GM18873 (cell line): ENCODE measurements around the gene WNT6.
"Not testable (repeated sequence)": the region's sequence is repeated elsewhere in the genome, so short reads cannot be mapped to it uniquely, and the experiment has no call there.

Experiments used
- ATAC-seq: cut with Tn5 transposase; IDR thresholded peaks from one replicate; pipeline ENCODE4 v1.9.1; 2021; ENCODE audit warnings: mild to moderate bottlenecking, moderate library complexity, moderate number of reproducible peaks; ENCODE audit not compliant: unreplicated experiment, low FRiP score

WNT6 gene

DNA sequence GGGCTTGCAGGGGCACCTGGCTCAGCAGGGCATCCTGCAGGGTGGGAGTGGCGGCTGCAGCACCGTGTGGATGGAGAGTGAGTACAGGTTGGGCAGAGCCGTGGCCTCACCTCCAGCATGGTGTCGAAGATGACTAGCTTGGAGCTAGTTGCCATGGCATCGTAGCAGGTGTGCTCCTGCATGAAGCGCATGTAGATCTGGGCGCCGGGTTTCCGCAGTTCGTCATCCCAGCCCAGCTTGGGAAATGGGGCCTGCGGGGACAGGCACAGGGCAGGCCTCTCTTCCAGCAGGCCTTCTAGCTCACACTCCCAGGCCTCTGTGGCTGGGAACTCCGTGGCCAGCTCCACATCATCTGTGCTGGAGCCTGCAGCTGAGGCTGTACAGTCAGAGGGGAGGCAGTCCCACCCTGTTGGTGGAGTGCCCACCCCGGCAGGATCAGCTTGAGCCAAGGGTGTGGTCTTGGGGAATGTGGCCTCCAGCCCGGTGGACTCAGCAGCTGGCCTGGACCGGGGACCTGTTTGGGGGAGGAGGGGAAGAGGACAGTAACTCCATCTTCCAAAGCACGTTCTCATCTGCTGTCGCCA, 29.6 kb upstream of the WNT6 start:
- ATAC-seq: no peak

DNA sequence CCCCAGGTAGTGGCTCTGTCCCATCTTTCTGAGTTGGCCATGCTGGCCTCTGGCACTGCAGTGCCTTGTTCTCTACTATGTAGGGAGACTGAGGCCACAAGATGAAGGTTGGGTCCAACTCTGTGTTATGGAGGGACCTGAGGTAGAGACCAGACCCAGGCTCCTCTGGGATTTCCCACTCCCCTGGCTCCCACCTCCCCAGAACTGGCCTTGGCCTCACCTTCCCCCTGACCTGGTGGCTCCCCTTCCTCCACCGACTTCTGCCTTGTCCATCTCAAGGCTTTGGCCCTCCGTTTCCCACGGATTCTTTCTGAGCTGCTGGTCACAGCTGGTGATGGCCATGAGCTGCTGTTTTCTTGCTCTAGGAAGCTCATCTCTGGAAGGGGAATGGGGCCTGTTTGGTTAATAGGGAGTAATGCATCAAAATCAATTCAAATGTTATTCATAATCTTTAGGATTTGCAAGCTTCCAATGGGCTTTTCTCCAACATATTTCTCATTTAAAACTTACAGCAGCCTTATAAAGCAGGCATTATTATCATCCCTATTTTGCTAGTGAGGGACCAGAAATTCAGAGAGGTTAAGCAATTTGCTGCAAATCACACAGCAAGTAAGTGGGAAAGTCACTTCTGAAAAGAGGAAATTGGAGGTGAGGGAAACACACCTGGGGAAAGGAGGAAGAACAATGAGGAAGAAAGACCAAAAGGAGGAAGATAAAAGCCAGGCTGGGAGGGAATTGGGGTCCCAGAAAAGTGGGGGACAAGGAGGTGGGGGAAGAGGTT, 28.9 kb upstream of the WNT6 start:
- no peak for ATAC-seq

DNA sequence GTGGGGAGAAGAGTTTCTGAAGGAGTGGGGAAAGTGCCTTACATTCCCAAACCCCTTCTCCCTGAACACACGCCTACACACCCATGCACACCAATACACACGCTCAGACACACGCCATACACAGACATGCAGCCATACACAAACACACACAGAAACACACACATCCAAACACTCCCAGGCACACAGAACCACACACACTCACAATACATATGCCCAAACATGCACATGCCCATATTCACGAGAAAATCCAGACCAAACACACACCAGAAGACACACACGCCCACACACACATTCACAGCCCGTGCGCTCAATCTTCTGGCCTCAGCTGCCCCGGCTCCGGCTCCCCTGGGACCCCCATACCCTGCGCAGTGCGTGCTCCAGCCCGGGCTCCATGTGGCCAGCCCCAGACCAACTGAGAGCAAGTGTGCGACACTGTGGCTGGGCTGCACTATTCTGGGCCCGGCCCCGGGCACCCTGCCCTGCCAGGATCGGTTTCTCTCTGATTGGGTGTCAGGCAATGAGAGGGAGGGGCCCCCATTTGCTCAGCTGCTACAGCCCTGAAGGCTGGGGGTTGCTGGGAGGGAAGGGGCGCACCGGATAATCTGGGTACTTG, 28.1 kb upstream of the WNT6 start, which contains the start of gene PRKAG3:
PRKAG3 (minus strand) TSS at position 426 of the 613 bp plus-strand sequence.
- ATAC-seq: no peak

DNA sequence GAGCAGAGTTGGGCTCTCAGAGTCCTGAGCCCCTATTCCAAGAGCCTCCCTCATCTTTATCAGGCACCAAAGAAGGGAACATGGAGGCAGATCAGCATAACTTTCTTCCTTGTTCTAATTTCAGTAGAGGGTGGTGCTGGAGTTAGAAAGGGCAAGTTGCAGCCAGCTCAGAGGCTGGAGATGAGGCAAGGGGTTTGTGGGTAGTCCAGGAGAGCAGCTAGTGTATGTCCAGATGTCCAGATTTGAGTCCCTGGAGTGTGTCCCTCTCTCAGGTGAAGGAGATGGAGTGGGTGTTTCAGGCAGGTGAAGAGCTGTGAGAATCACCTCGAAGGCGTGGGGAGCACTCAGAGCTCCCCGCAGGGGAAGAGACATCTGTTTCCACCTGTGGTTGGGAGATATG, 27.5 kb upstream of the WNT6 start:
- no peak for ATAC-seq

DNA sequence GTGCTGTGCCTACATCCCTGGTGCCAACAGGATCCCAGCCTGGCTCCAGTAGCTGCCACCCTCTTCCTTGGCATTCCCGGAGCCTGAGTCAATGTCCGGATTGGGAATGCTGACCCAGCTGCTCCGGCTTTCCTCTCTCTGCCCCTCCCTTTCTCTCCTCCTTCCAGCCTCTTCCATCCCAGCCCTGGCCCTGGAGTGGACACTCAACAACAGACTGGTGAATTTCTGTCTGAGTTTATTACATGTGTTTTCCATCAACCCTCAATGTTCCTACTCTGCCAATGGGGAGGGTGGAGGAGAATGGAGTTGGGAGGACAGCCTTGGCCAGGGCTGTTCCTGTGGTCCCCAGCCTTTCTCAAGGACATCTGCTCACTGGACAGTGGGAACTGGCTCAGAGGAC, 27.1 kb upstream of the WNT6 start:
- ATAC-seq: no peak

DNA sequence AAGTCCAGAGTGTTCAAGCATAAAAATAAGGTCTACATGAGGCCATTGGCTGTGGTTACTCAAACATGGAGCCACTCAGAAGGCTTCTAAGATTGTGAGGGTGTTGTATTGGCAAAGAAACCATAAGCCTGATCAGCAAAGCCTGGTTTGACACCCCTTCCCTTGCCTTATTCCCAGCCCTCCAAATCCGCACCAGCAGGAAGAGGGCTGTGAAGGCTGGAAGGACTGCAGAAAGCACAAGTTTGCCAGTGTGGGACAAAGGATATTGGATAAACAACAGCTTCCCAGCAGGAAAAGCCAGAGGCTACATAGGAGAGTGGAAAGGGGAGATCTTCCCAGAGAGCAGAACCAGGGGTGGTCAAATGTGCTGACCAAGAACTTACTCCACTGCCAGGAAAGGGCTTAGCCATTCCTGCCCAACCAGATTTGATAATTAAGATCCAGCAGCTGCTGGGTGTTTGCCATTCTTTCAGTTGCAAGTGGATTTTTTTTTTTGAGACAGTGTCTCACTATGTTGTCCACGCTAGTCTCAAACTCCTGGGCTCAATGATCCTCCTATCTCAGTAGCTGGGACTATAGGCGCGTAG, 26.5 kb upstream of the WNT6 start:
- no peak for ATAC-seq

DNA sequence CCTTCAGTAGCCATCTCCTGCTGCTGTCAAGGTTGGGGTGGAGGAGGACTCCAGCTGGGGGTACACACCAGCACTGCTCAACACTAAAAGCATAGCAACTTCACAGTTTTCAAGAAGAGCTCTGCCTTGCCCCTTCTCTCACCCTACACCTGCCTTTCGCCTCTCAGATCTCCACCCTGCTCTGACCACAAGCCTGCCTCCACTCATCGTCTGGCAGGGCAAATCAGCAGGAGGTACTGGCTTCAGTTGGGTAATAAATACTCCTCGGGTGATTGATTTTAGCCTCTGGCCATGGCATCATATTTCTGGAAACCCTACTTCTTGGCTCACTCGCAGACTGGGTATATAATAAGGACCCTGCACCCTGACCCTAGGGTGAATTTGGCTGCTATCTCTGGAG, 24.9 kb upstream of the WNT6 start:
- ATAC-seq: no peak

DNA sequence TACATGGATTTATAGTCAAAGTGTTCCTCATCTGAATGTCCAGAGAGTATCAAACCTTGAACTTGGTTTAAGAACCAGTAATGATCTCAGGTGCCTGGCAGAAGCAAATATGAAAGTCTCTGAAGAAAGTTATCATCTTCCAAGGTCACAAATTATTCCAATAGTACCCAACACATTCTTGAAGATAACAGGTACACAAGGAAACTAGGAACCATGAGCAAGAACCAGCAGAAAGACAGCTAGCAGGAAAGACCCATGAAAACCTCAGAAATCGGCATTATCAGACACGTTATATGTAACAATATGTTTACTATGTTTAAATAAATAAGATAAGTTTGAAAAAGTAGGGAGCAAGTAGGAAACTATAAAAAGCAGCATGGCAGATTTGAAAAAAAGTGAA, 22.1 kb upstream of the WNT6 start:
- no peak for ATAC-seq

DNA sequence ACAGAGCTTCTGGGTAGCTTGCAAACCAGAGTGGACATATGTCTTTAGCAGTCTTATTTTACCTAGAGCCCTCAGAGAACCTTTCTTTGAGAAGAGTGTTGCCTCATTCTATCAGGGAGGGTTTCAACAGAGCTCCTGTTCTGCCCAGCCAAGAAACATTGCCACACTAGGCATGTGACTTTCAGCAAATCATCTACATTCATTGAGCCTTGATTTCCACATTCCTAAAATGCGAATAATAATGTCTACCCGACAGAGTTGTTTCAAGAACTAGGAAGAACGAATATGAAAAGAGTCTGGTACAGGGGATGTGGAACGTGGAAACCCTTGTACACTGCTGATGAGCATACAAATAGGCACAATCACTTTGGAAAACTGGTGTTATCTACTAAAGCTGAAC, 20.2 kb upstream of the WNT6 start:
- ATAC-seq: no peak

DNA sequence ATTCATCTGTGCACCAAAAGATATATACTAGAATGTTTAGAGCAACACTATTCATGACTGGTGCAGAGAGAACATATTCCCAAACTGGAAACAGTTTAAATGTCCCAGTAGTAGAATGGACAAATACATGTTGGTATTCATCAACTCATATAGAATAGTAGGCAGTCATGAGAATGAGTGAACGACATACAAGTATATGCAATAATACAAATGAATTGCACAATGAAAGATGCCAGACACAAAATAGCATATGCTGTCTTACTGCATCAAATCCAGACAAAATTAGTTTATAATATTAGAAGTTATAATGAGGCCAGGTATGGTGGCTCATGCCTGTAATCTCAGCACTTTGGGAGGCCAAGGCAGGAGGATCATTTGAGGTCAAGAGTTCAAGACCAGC, 19.7 kb upstream of the WNT6 start:
- ATAC-seq: no peak

DNA sequence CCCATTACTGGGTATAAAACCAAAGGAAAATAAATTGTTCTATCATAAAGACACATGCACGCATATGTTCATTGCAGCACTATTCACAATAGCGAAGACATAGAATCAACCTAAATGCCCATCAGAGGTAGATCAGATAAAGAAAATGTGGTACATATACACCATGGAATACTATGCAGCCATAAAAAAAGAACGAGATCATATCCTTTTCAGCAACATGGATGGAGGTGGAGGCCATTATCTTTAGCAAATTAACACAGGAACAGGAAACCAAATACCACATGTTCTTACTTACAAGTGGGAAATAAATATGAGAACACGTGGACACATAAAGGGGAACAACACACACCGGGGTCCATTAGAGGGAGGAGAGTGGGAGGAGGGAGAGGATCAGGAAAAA, 15.3 kb upstream of the WNT6 start:
- not testable (repeated sequence) for ATAC-seq

DNA sequence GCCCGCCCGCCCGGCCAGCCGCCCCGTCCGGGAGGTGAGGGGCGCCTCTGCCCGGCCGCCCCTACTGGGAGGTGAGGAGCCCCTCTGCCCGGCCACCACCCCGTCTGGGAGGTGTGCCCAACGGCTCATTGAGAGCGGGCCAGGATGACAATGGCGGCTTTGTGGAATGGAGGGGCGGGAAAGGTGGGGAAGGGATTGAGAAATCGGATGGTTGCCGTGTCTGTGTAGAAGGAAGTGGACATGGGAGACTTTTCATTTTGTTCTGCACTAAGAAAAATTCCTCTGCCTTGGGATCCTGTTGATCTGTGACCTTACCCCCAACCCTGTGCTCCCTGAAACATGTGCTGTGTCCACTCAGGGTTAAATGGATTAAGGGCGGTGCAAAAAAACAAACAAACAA, 12.6 kb upstream of the WNT6 start:
- not testable (repeated sequence) for ATAC-seq

DNA sequence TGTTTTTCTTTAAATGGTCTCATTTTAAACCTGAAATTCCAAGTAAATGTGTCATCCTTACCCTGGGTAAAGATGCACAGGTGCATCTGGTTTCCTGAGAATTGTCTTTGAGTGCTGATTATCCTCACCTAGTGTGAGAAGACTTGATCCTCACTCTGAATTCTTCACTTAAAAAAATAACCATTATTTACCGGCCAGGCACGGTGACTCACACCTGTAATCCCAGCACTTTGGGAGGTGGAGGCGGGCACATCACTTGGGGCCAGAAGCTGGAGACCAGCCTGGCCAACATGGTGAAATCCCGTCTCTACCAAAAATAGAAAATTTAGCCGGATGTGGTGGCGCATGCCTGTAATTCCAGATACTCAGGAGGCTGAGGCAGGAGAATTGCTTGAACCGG, 9.9 kb upstream of the WNT6 start:
- no peak for ATAC-seq

DNA sequence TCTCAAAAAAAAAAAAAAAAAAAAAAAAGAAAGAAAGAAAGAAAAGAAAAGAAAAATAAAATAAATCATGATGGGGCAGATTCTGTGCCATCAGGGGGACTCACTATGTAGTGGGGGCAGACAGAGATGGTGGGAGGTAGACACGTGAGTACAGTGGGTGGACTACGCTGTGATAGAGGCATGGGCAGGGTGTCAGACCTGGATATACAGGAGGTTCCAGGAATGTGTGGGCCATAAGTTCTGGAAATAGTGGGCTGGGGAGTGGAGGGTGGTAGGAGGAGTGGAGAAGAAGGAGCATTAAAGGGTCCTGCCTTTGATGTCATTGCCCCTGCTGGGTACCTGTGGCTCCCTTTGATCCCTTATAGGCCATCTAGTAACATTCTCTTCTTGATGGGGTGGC, 8.8 kb upstream of the WNT6 start:
- ATAC-seq: no peak

DNA sequence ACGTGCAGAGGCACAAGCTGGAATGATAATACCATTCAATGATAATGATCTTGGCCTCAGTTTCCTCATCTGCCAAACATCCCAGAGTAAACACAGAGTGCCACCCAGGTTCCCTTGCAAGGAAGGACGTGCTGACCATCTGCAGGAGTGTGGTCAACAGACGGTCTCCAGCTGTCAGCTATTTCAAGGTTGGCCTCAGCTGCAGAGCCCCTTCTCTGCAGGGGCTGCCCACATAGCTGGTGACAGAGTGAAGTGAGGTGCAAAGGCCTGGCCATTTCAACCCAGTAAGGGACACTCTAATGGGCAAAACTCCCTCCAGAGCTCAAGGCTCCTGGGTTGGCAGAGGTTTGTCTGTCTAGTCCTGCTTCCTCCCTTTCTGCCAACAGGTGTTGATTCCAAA, 8.3 kb upstream of the WNT6 start:
- no peak for ATAC-seq

DNA sequence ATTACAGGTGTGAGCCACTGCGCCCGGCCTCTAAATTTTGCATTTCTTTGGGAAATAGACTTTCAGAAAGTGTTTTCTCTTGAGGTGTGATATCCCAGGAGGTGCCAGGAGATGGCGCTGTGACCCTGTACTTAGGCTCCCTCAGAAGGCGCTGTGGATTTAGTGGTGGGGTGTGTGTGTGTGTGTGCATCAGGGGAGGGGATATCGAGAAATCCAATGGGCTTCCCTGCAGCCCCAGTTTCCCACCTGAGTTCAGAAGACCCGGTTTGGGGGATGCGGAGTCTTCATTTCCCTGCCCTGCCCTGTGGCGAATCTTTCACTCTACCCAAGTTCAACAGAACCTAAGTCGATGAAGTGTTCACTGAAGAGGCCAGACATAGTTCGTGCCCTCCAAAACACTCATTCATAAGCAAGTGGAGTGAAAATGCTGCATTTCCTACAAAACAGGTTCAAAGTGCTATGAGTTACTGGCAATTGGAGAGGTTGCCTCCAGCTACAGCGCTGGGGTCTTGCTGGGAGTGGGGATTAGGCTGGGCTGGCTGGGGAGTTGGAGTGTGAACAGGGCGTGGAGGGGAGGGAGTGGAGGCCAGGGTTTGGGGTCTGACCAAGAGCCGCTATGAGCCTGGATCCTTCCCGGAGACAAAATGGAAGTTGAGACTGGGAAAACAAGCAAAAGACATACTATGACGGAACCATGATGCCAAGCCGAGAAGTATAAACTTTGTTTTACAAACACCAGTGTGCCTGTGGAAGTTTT, 6.5 kb upstream of the WNT6 start:
- ATAC-seq: no peak

DNA sequence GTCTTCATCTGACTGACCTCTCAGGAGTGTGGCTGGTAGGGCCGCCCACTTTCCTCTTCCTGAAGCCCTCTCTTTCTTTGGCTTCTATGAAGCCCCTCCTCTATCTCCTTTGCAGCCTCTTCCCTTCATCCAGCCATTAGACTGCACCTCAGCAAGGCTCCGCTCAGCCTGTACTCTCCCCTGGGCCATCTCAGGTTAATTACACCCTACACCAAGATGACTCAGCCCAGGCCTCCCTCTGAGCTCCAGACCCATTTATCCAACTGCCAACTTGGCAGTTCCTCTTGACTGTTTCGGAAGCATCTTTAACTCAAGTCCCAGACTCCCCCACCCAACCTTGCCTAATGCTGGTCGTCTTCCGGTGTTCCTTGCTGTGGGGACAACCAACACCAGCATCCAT, 5.8 kb upstream of the WNT6 start:
- ATAC-seq: no peak

DNA sequence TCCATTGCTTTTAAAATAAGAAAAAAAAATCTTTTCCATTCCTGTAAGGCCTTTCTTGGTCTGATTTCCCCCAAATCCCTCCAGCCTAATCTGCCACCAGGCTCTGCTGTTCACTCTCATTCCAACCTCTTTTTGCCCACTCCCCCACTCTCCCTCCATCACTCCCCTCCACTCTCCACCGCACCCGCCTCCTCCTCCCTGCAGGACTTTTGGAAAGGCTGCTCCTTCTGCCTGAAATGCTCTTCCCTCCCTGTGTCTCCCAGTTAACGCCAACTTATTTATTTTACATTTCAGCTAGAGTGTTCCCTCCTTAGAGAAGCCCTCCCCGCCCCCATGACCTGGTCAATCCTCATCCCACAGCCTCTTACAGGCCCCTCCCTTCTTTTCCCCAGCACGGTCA, 4.7 kb upstream of the WNT6 start:
- no peak for ATAC-seq

DNA sequence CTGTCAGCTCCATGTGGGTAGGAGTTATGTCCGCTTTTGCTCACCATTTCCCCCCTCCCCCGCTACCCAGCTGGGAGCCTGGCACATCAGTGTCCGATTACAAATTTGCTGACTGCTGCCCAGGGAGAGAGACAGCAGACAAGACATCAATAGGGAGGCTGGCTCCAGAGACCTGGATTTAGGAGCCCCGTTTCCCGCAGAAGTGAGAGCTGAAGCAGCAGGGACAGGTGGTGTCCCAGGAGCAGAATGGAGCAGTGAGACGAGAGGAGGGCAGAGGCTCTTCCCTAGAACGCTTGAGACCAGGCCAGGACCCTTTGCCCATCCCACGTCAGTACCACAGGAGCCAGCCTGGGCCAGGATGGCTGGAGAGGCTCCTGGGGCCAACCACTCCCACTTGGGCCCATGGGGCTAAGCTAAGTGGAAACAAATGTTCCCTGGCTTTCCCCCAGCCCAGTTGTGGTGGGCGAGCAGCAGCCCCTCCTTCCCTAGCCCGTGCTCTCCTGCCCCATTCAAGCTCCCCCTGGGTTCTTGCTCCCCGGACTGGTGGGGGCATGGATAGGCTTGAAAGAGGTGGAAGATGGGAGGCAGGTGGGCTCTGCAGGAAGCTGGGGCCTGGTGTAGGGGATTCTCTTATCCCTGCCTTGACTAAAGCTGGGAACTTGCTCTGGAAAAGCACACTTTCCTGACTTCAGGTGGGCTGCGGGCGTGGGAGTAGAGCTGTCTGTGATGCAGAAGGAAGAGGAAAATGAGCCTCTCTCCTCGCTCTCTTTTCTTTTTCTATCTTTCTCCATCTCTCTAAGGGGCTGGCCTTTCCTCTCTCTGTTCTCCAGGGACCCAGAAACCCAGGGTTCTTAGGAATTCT, 4.1 kb upstream of the WNT6 start:
- ATAC-seq: no peak
